ENCODE data around the gene PHF3. TPM values are rescaled to one million over a fixed set of nuclear protein-coding genes. Genes with fewer than 3 reads are reported as not detected.

Gene PHF3
- total RNA-seq = 150 TPM

GRCh38 chr6:63635588-63636517, at the start of gene PHF3:
Gene PHF3, plus strand, starts transcription at chr6:63635802. Its CDS starts 10,750 bp downstream, at chr6:63646552.

Other genes starting within 250 kb of the PHF3 start
- 75.8 TPM for gene PTP4A1, start 63.3 kb upstream of the PHF3 start, total RNA-seq